ENCODE results near the gene RSPH6A.

Gene RSPH6A

GRCh38 chr19:45779231-45780145 is 35.6 kb downstream of the RSPH6A start:
- POLR2A ChIA-PET = interaction anchor here (1.1 to 1.5 kb wide), 2 partner anchors 10 to 87 kb away, joined by 3 to 23 read pairs; partner anchors contain the start of genes QPCTL and SIX5
- H3K4me3 ChIP-seq (ENCODE audit: low read depth, low read length) = no peak overlapping the region
- peaks cover 9% of the 10 kb centered on the region; the same call in 1 of the 2 replicates for H3K4me1 ChIP-seq (ENCODE audit: control insufficient read depth, insufficient read depth, low read length)
- CTCF ChIA-PET = interaction anchor here (0.7 to 2.0 kb wide), 2 partner anchors 20 to 37 kb away, joined by 3 to 6 read pairs; no protein-coding TSS in a partner anchor
- H3K9me3 ChIP-seq (ENCODE audit: control insufficient read depth, insufficient read depth, low read depth, low read length) = no peaks in the 10 kb centered on the region
- peaks cover 17 to 35% of the 10 kb centered on the region in 2 experiments; a peak in 2 of 3 replicates for H3K36me3 ChIP-seq (ENCODE audit: control insufficient read depth in 2 of 2, insufficient read depth in 1 of 2, low read length in 2 of 2)
- H3K27ac ChIP-seq (ENCODE audit: extremely low read depth, low read depth, low read length) = no peak overlapping the region
- TF ChIP-seq ZNF398 (tag by site-specific recombination; IDR thresholded peaks at IDR 0.05) = no peak
- 0 out of 2 replicates have a peak, but pooled peaks have one; percentile 39 for TF ChIP-seq ZNF580 (tag by site-specific recombination; IDR thresholded peaks at IDR 0.05)
- 0 out of 2 replicates have a peak, but pooled peaks have one; percentile 6 for TF ChIP-seq ZBTB48 (tag by site-specific recombination; IDR thresholded peaks at IDR 0.05)
- TF ChIP-seq, protein P1, sequence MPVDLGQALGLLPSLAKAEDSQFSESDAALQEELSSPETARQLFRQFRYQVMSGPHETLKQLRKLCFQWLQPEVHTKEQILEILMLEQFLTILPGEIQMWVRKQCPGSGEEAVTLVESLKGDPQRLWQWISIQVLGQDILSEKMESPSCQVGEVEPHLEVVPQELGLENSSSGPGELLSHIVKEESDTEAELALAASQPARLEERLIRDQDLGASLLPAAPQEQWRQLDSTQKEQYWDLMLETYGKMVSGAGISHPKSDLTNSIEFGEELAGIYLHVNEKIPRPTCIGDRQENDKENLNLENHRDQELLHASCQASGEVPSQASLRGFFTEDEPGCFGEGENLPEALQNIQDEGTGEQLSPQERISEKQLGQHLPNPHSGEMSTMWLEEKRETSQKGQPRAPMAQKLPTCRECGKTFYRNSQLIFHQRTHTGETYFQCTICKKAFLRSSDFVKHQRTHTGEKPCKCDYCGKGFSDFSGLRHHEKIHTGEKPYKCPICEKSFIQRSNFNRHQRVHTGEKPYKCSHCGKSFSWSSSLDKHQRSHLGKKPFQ (tag by site-specific recombination; IDR thresholded peaks at IDR 0.05) = no peak
- TF ChIP-seq, protein P2, sequence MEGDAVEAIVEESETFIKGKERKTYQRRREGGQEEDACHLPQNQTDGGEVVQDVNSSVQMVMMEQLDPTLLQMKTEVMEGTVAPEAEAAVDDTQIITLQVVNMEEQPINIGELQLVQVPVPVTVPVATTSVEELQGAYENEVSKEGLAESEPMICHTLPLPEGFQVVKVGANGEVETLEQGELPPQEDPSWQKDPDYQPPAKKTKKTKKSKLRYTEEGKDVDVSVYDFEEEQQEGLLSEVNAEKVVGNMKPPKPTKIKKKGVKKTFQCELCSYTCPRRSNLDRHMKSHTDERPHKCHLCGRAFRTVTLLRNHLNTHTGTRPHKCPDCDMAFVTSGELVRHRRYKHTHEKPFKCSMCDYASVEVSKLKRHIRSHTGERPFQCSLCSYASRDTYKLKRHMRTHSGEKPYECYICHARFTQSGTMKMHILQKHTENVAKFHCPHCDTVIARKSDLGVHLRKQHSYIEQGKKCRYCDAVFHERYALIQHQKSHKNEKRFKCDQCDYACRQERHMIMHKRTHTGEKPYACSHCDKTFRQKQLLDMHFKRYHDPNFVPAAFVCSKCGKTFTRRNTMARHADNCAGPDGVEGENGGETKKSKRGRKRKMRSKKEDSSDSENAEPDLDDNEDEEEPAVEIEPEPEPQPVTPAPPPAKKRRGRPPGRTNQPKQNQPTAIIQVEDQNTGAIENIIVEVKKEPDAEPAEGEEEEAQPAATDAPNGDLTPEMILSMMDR (tag by site-specific recombination; IDR thresholded peaks at IDR 0.05) = peak; percentile 18; the same call in 1 of the 2 replicates
- TF ChIP-seq ZSCAN5A (tag by site-specific recombination; IDR thresholded peaks at IDR 0.05) = no peak
- TF ChIP-seq ZNF354C (tag by site-specific recombination; IDR thresholded peaks at IDR 0.05; ENCODE audit: borderline replicate concordance, low read depth) = no peak
- TF ChIP-seq ZNF610 (tag by site-specific recombination; IDR thresholded peaks at IDR 0.05; ENCODE audit: borderline replicate concordance) = no peak
- TF ChIP-seq ZNF513 (tag by site-specific recombination; IDR thresholded peaks at IDR 0.05) = no peak
- no peak for TF ChIP-seq ZNF341 (tag by site-specific recombination; IDR thresholded peaks at IDR 0.05; ENCODE audit: low read depth)
- no peak for TF ChIP-seq ZNF157 (tag by site-specific recombination; IDR thresholded peaks at IDR 0.05)
- TF ChIP-seq ZNF223 (tag by site-specific recombination; IDR thresholded peaks at IDR 0.05) = no peak
- no peak for TF ChIP-seq ZNF350 (tag by site-specific recombination; IDR thresholded peaks at IDR 0.05)
- TF ChIP-seq ZNF837 (tag by site-specific recombination; IDR thresholded peaks at IDR 0.05) = no peak
- no peak for TF ChIP-seq ZNF114 (tag by site-specific recombination; IDR thresholded peaks at IDR 0.05)
- 0 out of 2 replicates have a peak, but pooled peaks have one; percentile 16 for TF ChIP-seq KLF10 (tag by site-specific recombination; IDR thresholded peaks at IDR 0.05)
- TF ChIP-seq ZNF423 (tag by site-specific recombination; IDR thresholded peaks at IDR 0.05) = no peak
- TF ChIP-seq SP2 (tag by site-specific recombination; IDR thresholded peaks at IDR 0.05) = peak; percentile 70
- TF ChIP-seq ZNF37A (tag by site-specific recombination; IDR thresholded peaks at IDR 0.05) = no peak
- TF ChIP-seq, protein P3, sequence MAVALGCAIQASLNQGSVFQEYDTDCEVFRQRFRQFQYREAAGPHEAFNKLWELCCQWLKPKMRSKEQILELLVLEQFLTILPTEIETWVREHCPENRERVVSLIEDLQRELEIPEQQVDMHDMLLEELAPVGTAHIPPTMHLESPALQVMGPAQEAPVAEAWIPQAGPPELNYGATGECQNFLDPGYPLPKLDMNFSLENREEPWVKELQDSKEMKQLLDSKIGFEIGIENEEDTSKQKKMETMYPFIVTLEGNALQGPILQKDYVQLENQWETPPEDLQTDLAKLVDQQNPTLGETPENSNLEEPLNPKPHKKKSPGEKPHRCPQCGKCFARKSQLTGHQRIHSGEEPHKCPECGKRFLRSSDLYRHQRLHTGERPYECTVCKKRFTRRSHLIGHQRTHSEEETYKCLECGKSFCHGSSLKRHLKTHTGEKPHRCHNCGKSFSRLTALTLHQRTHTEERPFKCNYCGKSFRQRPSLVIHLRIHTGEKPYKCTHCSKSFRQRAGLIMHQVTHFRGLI (tag by site-specific recombination; IDR thresholded peaks at IDR 0.05) = no peak
- TF ChIP-seq KLF9 (tag by site-specific recombination; IDR thresholded peaks at IDR 0.05; ENCODE audit: low read depth) = peak; percentile 64
- TF ChIP-seq ZNF76 (tag by site-specific recombination; IDR thresholded peaks at IDR 0.05; ENCODE audit: borderline replicate concordance, low read depth) = no peak
- no peak for TF ChIP-seq ZNF366 (tag by site-specific recombination; conservative IDR thresholded peaks at IDR 0.05)
- no peak for TF ChIP-seq ZNF10 (tag by site-specific recombination; IDR thresholded peaks at IDR 0.05)
- no peak for TF ChIP-seq ZNF248 (tag by site-specific recombination; IDR thresholded peaks at IDR 0.05)
- TF ChIP-seq ZNF133 (tag by site-specific recombination; IDR thresholded peaks at IDR 0.05) = no peak

All from HEK293 (cell line).